ENCODE data around the gene GSS. TPM values are rescaled to one million over a fixed set of nuclear protein-coding genes. Genes with fewer than 3 reads are reported as not detected.

The GSS gene
- total and polyA plus RNA-seq, 4 donors: 32.6 to 52.7 (median 47.9) TPM

DNA sequence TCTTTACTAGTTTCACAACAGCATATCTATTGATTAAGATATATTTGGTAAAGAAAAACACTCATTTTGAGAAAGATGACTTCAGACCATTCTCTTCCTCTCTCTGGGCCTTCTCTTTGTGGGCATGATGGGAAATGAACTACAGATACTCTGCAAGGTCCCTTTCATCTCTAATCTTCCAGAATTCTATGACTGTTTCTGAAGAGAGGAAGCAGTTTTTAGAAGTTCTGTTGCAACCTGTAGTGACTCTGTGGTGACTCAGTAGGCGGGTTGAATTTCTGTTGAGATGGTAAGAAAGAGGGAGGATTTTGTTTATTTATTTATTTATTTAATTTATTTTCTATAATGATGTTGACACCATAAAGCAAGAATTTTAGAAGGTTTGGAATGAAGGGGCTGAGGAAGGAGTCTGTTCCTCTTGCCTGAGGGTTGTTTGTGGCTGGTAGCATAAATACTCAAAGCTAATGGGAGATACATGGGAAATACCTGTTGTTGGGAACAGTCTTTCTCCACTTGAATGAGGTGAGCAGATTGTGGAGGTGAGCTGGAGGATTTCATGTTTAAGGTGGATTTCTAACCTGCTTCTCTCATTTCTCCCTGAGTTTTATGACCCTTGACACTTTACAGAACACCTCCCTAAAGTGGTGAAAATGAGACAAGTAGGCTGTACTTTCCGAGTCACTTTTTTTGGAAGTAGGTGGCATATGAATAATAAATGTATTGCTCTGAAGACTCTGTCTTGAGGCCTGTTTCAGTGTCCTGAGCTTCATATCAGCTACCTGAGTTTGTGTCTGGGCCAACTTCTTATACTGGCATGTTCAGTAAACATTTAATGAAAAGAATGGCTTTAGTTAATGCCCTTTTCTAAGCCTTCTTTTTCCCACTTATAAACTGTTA is 64.2 kb downstream of the GSS start:
- Histone ChIP-seq H3K27me3 (ENCODE audit: control insufficient read depth in 3 of 3, insufficient read depth in 3 of 3, low read length in 2 of 3) (no peaks in the 10 kb centered on the region), H3K9ac (ENCODE audit: insufficient read depth in 1 of 2, low read length in 2 of 2) (no peak overlapping the region), H3K9me3 (ENCODE audit: control insufficient read depth in 4 of 4, insufficient read depth in 3 of 4, low read length in 3 of 4) (no peaks in the 10 kb centered on the region), H3K36me3 (ENCODE audit: control insufficient read depth in 4 of 4, insufficient read depth in 4 of 4, low read length in 4 of 4) (peaks cover 0 to 2% (median 1%) of the 10 kb centered on the region in 4 donors), H3K27ac (ENCODE audit: low read depth in 1 of 2, low read length in 1 of 2) (peak overlapping the region in 1 of 2 donors; percentile 45), H3K4me3 (no peak overlapping the region), H3K4me1 (ENCODE audit: control insufficient read depth in 5 of 5, insufficient read depth in 5 of 5, low read length in 5 of 5) (peaks cover 0 to 20% (median 0%) of the 10 kb centered on the region in 5 donors)
- DNase-seq (no peak), ATAC-seq (ENCODE audit: insufficient read depth, low FRiP score) (no peak)
- WGBS, 2 donors: 53 to 65% methylated on average over 2 of the region's 2 CpGs
- TF ChIP-seq, protein P1, sequence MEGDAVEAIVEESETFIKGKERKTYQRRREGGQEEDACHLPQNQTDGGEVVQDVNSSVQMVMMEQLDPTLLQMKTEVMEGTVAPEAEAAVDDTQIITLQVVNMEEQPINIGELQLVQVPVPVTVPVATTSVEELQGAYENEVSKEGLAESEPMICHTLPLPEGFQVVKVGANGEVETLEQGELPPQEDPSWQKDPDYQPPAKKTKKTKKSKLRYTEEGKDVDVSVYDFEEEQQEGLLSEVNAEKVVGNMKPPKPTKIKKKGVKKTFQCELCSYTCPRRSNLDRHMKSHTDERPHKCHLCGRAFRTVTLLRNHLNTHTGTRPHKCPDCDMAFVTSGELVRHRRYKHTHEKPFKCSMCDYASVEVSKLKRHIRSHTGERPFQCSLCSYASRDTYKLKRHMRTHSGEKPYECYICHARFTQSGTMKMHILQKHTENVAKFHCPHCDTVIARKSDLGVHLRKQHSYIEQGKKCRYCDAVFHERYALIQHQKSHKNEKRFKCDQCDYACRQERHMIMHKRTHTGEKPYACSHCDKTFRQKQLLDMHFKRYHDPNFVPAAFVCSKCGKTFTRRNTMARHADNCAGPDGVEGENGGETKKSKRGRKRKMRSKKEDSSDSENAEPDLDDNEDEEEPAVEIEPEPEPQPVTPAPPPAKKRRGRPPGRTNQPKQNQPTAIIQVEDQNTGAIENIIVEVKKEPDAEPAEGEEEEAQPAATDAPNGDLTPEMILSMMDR (IDR thresholded peaks at IDR 0.05; ENCODE audit: control extremely low read depth, extremely low read depth): no peak

DNA sequence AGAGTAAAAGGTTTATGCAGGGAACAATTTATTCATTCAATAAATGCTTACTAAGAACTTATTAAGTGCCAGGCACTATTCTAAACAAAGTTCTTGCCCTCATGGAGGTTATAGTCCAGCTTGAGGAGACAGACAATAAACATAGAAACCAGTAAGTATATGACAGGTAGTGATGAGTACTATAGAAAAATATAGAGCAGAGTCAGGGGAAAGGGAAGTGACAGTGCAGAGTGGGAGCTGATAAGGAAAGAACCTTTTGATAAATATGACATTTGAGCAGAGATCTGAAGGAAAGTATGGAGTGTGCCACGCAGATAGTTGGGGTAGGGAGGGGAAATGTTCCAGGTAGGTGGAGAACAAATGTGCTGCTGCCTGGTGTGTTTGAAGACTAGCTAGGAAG is 67.1 kb downstream of the GSS start:
- DNase-seq: no peak
- ATAC-seq (ENCODE audit: insufficient read depth, low FRiP score): no peak
- peaks cover 0 to 17% (median 0%) of the 10 kb centered on the region in 5 donors for H3K4me1 ChIP-seq (ENCODE audit: control insufficient read depth in 5 of 5, insufficient read depth in 5 of 5, low read length in 5 of 5)
- TF ChIP-seq, protein P1 (IDR thresholded peaks at IDR 0.05; ENCODE audit: control extremely low read depth, extremely low read depth): no peak
- H3K4me3 ChIP-seq: no peak overlapping the region
- no peak overlapping the region for H3K9ac ChIP-seq (ENCODE audit: insufficient read depth in 1 of 2, low read length in 2 of 2)
- no peaks in the 10 kb centered on the region for H3K27me3 ChIP-seq (ENCODE audit: control insufficient read depth in 3 of 3, insufficient read depth in 3 of 3, low read length in 2 of 3)
- WGBS, 2 donors: 39 to 51% methylated on average over 1 of the region's 1 CpG
- no peaks in the 10 kb centered on the region for H3K9me3 ChIP-seq (ENCODE audit: control insufficient read depth in 4 of 4, insufficient read depth in 3 of 4, low read length in 3 of 4)
- no peak overlapping the region for H3K27ac ChIP-seq (ENCODE audit: low read depth in 1 of 2, low read length in 1 of 2)
- H3K36me3 ChIP-seq (ENCODE audit: control insufficient read depth in 4 of 4, insufficient read depth in 4 of 4, low read length in 4 of 4): peaks cover 0 to 11% (median 8%) of the 10 kb centered on the region in 4 donors

DNA sequence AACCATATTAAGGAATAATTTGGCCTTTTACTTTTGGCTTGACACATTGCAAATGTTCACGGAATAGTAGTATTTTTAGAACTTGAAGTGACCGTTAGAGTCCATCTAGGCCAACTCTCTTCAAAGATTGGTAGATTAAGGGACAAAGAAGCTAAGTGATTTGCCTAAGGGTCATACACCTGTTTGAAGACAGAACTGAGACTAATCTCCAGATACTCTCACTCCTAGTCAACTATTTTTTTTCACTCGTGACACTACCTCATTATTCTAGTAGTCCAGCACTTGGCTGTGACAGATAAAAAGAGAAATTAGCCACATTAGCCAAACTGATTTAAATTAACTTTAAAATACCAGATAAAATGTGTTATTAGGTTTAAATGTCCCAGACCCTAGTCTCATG is 68.6 kb downstream of the GSS start:
- H3K36me3 ChIP-seq (ENCODE audit: control insufficient read depth in 4 of 4, insufficient read depth in 4 of 4, low read length in 4 of 4): peaks cover 7 to 17% (median 11%) of the 10 kb centered on the region in 4 donors
- H3K4me1 ChIP-seq (ENCODE audit: control insufficient read depth in 5 of 5, insufficient read depth in 5 of 5, low read length in 5 of 5): peaks cover 0 to 17% (median 0%) of the 10 kb centered on the region in 5 donors
- H3K9me3 ChIP-seq (ENCODE audit: control insufficient read depth in 4 of 4, insufficient read depth in 3 of 4, low read length in 3 of 4): no peaks in the 10 kb centered on the region
- 26 to 50% methylated on average over 3 of the region's 3 CpGs for WGBS, 2 donors
- DNase-seq (no peak), ATAC-seq (ENCODE audit: insufficient read depth, low FRiP score) (no peak)
- no peak overlapping the region for H3K9ac ChIP-seq (ENCODE audit: insufficient read depth in 1 of 2, low read length in 2 of 2)
- TF ChIP-seq, protein P1 (IDR thresholded peaks at IDR 0.05; ENCODE audit: control extremely low read depth, extremely low read depth): no peak
- no peak overlapping the region for H3K27ac ChIP-seq (ENCODE audit: low read depth in 1 of 2, low read length in 1 of 2)
- H3K4me3 ChIP-seq: no peak overlapping the region
- H3K27me3 ChIP-seq (ENCODE audit: control insufficient read depth in 3 of 3, insufficient read depth in 3 of 3, low read length in 2 of 3): no peaks in the 10 kb centered on the region

Data from lung (tissue), 12 donors.